K562 (cell line): Measurements from ENCODE around the gene MBOAT1. TPM values are rescaled to one million over a fixed set of nuclear protein-coding genes. Genes with fewer than 3 reads are reported as not detected.

ENCODE experiments used
- ATAC-seq: fragments of 200-7000 bp; cut with Tn5 transposase; 3 replicates; pipeline ENCODE4 v1.9.1; 2020; ENCODE audit warnings: moderate library complexity
- BruUV-seq: library from RNA; stranded (reverse); fragments of 400-500 nt; replicated peaks from 2 replicates; lab custom pipeline; 2021; lab: Mats Ljungman, UMichigan
- CTCF ChIA-PET: fragments of 300-600 bp; formaldehyde crosslinking; extraction: SDS; loops from one replicate; lab custom pipeline; 2021; ENCODE audit warnings: low intra/inter-chr PET ratio; lab: Yijun Ruan, JAX
- POLR2A ChIA-PET: fragments of 300-600, 350-650 bp; sonication (Branson Sonifier 250); formaldehyde crosslinking; extraction: SDS; loops from one replicate; lab custom pipeline; 2021; ENCODE audit warnings: antibody characterized with exemption, inconsistent platforms; lab: Yijun Ruan, JAX
- DNase-seq, 4 experiments: peaks; one replicate each; pipeline versions ENCODE4 v3.0.0 to v3.0.0-alpha.2; 2011 to 2018; ENCODE audit warnings: low spot score in 3 of 4, mixed read lengths in 3 of 4; ENCODE audit errors: extremely low read depth in 1 of 4
- FAIRE-seq: peaks from 2 replicates; lab custom pipeline; 2011; peaks lifted over from hg19 to GRCh38; lab: Jason Lieb, UNC
- H2AFZ ChIP-seq: 2 replicates; pipeline ENCODE4 v1.6.0; 2011; ENCODE audit warnings: low read depth, low read length, control low read depth, inconsistent platforms
- H3K27ac ChIP-seq: fragments of 200-600 bp; 3 replicates; pipeline ENCODE4 v1.8.0; 2011; ENCODE audit warnings: low read depth, mild to moderate bottlenecking, control low read depth, inconsistent platforms, low read length, moderate library complexity, mixed read lengths; ENCODE audit errors: extremely low read depth
- H3K27me3 ChIP-seq, 2 experiments: fragments of 300-600 bp in 1 of 2; 2 replicates in 1 of 2; 3 replicates in 1 of 2; pipeline versions ENCODE4 v1.6.0 to v1.8.0; 2011; ENCODE audit warnings: inconsistent platforms in 2 of 2, low read length in 2 of 2, mild to moderate bottlenecking in 1 of 2, mixed read lengths in 1 of 2, moderate library complexity in 1 of 2; ENCODE audit not compliant: control insufficient read depth in 2 of 2, insufficient read depth in 2 of 2
- H3K36me3 ChIP-seq: fragments of 300-600 bp; 3 replicates; pipeline ENCODE4 v1.8.0; 2011; ENCODE audit warnings: mild to moderate bottlenecking, low read length, inconsistent platforms; ENCODE audit not compliant: control insufficient read depth, insufficient read depth
- H3K4me1 ChIP-seq, 2 experiments: fragments of 200-600 bp in 1 of 2; replicated peaks in 1 of 2; 2 replicates in 1 of 2; 3 replicates in 1 of 2; pipeline versions ENCODE4 v1.5.1 to v1.8.0; 2011; ENCODE audit warnings: inconsistent platforms in 2 of 2, low read length in 2 of 2, mild to moderate bottlenecking in 1 of 2, mixed read lengths in 1 of 2, moderate library complexity in 1 of 2; ENCODE audit not compliant: control insufficient read depth in 2 of 2, insufficient read depth in 2 of 2
- H3K4me2 ChIP-seq: 2 replicates; pipeline ENCODE4 v1.6.1; 2011; ENCODE audit warnings: low read length, control low read depth, inconsistent platforms, mixed read lengths; ENCODE audit not compliant: insufficient read depth
- H3K4me3 ChIP-seq: fragments of 200-600 bp; sonication (generic), shearing (Covaris generic); 2 replicates; pipeline ENCODE4 v1.5.1; 2016; ENCODE audit warnings: control low read depth, inconsistent platforms
- H3K79me2 ChIP-seq: fragments of 200-600 bp; 3 replicates; pipeline ENCODE4 v1.8.0; 2011; ENCODE audit warnings: low read length, inconsistent platforms; ENCODE audit not compliant: control insufficient read depth, insufficient read depth
- H3K9ac ChIP-seq, 2 experiments: 2 replicates each; pipeline versions ENCODE4 v1.6.0 to v1.6.1; 2011; ENCODE audit warnings: low read depth in 2 of 2, low read length in 2 of 2, control low read depth in 1 of 2, inconsistent platforms in 1 of 2, mild to moderate bottlenecking in 1 of 2, mixed read lengths in 1 of 2; ENCODE audit not compliant: insufficient read depth in 1 of 2
- H3K9me1 ChIP-seq: one replicate; pipeline ENCODE4 v1.6.0; 2011; ENCODE audit warnings: inconsistent platforms, mild to moderate bottlenecking, low read length, moderate library complexity; ENCODE audit not compliant: control insufficient read depth, insufficient read depth
- H3K9me3 ChIP-seq: replicated peaks from 2 replicates; pipeline ENCODE4 v1.5.1; 2011; ENCODE audit warnings: low read depth, low read length, inconsistent platforms; ENCODE audit not compliant: control insufficient read depth, insufficient read depth
- H4K20me1 ChIP-seq: replicated peaks from 2 replicates; pipeline ENCODE4 v1.6.1; 2011; ENCODE audit warnings: low read length, inconsistent platforms, mixed read lengths; ENCODE audit not compliant: control insufficient read depth, insufficient read depth
- CBFA2T2 ChIP-seq: fragments of 450-650 bp; conservative IDR thresholded peaks from 2 replicates; pipeline ENCODE4 v1.6.1; 2017; ENCODE audit warnings: mild to moderate bottlenecking
- CCNT2 ChIP-seq: IDR thresholded peaks from 2 replicates; pipeline ENCODE4 v1.6.1; 2011; ENCODE audit warnings: borderline replicate concordance, low read depth, mild to moderate bottlenecking, moderate library complexity, mixed read lengths, low read length; ENCODE audit not compliant: insufficient read length; ENCODE audit errors: extremely low read depth
- EP300 ChIP-seq: IDR thresholded peaks from 2 replicates; pipeline ENCODE4 v1.6.1; 2012; ENCODE audit warnings: low read length, improper control_type of control experiment
- FOS ChIP-seq: IDR thresholded peaks from 3 replicates; pipeline ENCODE4 v1.6.1; 2011; ENCODE audit not compliant: insufficient read length; ENCODE audit errors: extremely low read depth
- HEY1 ChIP-seq: fragments of 250-450 bp; sonication (Bioruptor Pico); IDR thresholded peaks from 2 replicates; pipeline ENCODE4 v1.5.0; 2020; ENCODE audit warnings: mild to moderate bottlenecking, moderate library complexity, borderline replicate concordance
- ILF3 ChIP-seq: fragments of 450-650 bp; IDR thresholded peaks from 2 replicates; pipeline ENCODE4 v1.6.1; 2018; ENCODE audit warnings: antibody characterized with exemption, mild to moderate bottlenecking, moderate library complexity, borderline replicate concordance
- KAT8 ChIP-seq: fragments of 450-650 bp; IDR thresholded peaks from 2 replicates; pipeline ENCODE4 v1.6.1; 2016; ENCODE audit warnings: low read depth, mild to moderate bottlenecking
- KLF16 ChIP-seq: IDR thresholded peaks from 2 replicates; pipeline ENCODE4 v1.6.1; 2016; ENCODE audit warnings: antibody characterized with exemption
- MTA2 ChIP-seq: fragments of 450-650 bp; IDR thresholded peaks from 2 replicates; pipeline ENCODE4 v1.6.1; 2016; ENCODE audit warnings: low read depth
- NCOR1 ChIP-seq: fragments of 450-650 bp; IDR thresholded peaks from 2 replicates; pipeline ENCODE4 v1.6.1; 2016; ENCODE audit warnings: mild to moderate bottlenecking, moderate library complexity
- NUFIP1 ChIP-seq: fragments of 450-650 bp; IDR thresholded peaks from 2 replicates; pipeline ENCODE4 v1.6.1; 2018; ENCODE audit not compliant: partially characterized antibody
- PRMT5 ChIP-seq: sonication (generic); formaldehyde crosslinking; IDR thresholded peaks from 2 replicates; pipeline ENCODE4 v1.5.0; 2020; ENCODE audit warnings: missing genetic modification reagents
- RCOR1 ChIP-seq, 2 experiments: IDR thresholded peaks; 2 replicates each; pipeline ENCODE4 v1.6.1; 2012; ENCODE audit warnings: low read depth in 2 of 2, low read length in 2 of 2, borderline replicate concordance in 1 of 2, improper control_type of control experiment in 1 of 2
- SIRT6 ChIP-seq: IDR thresholded peaks from one replicate; pipeline ENCODE4 v1.6.1; 2012; ENCODE audit warnings: low read depth, mild to moderate bottlenecking, control low read depth, inconsistent platforms, low read length, moderate library complexity
- TEAD4 ChIP-seq, 2 experiments: sonication (generic) in 1 of 2; formaldehyde crosslinking in 1 of 2; IDR thresholded peaks; 2 replicates each; pipeline versions ENCODE4 v1.6.1 to v1.8.0; 2012 to 2022; ENCODE audit warnings: borderline replicate concordance in 1 of 2, inconsistent platforms in 1 of 2, low read length in 1 of 2, mild to moderate bottlenecking in 1 of 2, missing genetic modification reagents in 1 of 2
- THRA ChIP-seq: fragments of 450-650 bp; IDR thresholded peaks from 2 replicates; pipeline ENCODE4 v1.6.1; 2017; ENCODE audit warnings: mild to moderate bottlenecking, moderate library complexity
- WGBS: fragments of 100-300 bp; shearing (Covaris generic); methylation state at CpG from one replicate; pipeline ENCODE4 v1.1.6; 2016; ENCODE audit warnings: low coverage, mixed read lengths; ENCODE audit not compliant: insufficient coverage; ENCODE audit errors: missing lambda C conversion rate; 5-methylcytosine and 5-hydroxymethylcytosine counted together
- in situ Hi-C: fragments of 300-500 bp; cut with MboI; formaldehyde crosslinking; loops from 4 replicates; pipeline ENCODE4 v1.15.0; 2018; ENCODE audit warnings: inconsistent platforms, mixed read lengths
- intact Hi-C: fragments of 100-400 bp; cut with micrococcal nuclease; formaldehyde crosslinking; loops from 2 replicates; pipeline ENCODE4 v1.14.2; 2022
- polyA plus RNA-seq, 8 experiments: library from polyadenylated mRNA; depleted of rRNA in 4 of 8; stranded (reverse) in 5 of 8; unstranded in 3 of 8; fragments of >200 nt; fragmentation: Nextera tagmentation in 2 of 8; fragmentation: Illumina TruSeq in 1 of 8; extraction: Ambion mirVana in 2 of 8; extraction: Trizol in 1 of 8; gene quantifications; 2 replicates each; pipeline versions ENCODE4 v1.2.1 to v1.2.3, GENCODE V29; 2011 to 2014; ENCODE audit warnings: inconsistent platforms in 1 of 8, missing spikeins in 1 of 8
- total RNA-seq, 7 experiments: library from RNA; depleted of rRNA in 6 of 7; stranded (reverse); fragments of >200 nt in 6 of 7; fragmentation: Illumina TruSeq in 2 of 7; extraction: Trizol in 2 of 7; gene quantifications; 2 replicates each; pipeline versions ENCODE4 v1.2.1 to v1.2.3, GENCODE V29; 2011 to 2021; ENCODE audit warnings: low replicate concordance in 1 of 7
- TF ChIP-seq, protein P1 (sequence below): IDR thresholded peaks from 2 replicates; pipeline ENCODE4 v1.6.1; 2011; ENCODE audit not compliant: insufficient read length; ENCODE audit errors: extremely low read depth
- TF ChIP-seq, protein P2 (sequence below): sonication (generic); formaldehyde crosslinking; IDR thresholded peaks from 2 replicates; pipeline ENCODE4 v1.8.1; 2023; ENCODE audit warnings: mild to moderate bottlenecking, missing genetic modification reagents, moderate library complexity
- TF ChIP-seq, protein P3 (sequence below): sonication (generic); formaldehyde crosslinking; IDR thresholded peaks from 2 replicates; pipeline ENCODE4 v1.4.0; 2020; ENCODE audit warnings: mild to moderate bottlenecking, missing genetic modification reagents

Gene MBOAT1
- total and polyA plus RNA-seq, 9 of the 15 experiments (the other 6 are each of a cell fraction or from before 2014, with no cell fraction given), result 0.13 to 16.5 (median 10.3) TPM

- H3K9me1 ChIP-seq, result no peaks in the 10 kb centered on the region
- in situ Hi-C loops (no loop called here), intact Hi-C loops (no loop called here)
- H3K79me2 ChIP-seq, result no peaks in the 10 kb centered on the region
- no peaks in the 10 kb centered on the region for H4K20me1 ChIP-seq
- FAIRE-seq (no peak), ATAC-seq (peak; percentile 52), DNase-seq (peak in 1 of 4 experiments; percentile 37)
- H2AFZ ChIP-seq, result no peak overlapping the region
- ChIA-PET POLR2A (interaction anchor here (3.2 kb wide), 1 partner anchor 22 kb away, joined by 11 read pairs; the partner anchor contains the start of gene MBOAT1), CTCF (no interaction called here)
- no peaks in the 10 kb centered on the region for H3K27me3 ChIP-seq
- H3K4me1 ChIP-seq, result peaks cover 0 to 10% of the 10 kb centered on the region in 2 experiments; a peak in 3 of 5 replicates
- no peaks in the 10 kb centered on the region for H3K9me3 ChIP-seq
- 13% methylated on average over 3 of the region's 6 CpGs for WGBS
- H3K4me2 ChIP-seq, result 0 out of 2 replicates have a peak overlapping the region, but pooled peaks have one; percentile 7
- no peaks in the 10 kb centered on the region for H3K36me3 ChIP-seq
- no peak overlapping the region for H3K27ac ChIP-seq
- no TSS peak for BruUV-seq
- no peak overlapping the region for H3K4me3 ChIP-seq
- H3K9ac ChIP-seq, result no peak overlapping the region
- TF ChIP-seq KLF16 (peak; percentile 32; the same call in 1 of the 2 replicates), NCOR1 (peak; percentile 48), FOS (no peak), RCOR1 (IDR thresholded peaks at IDR 0.05; ENCODE audit: borderline replicate concordance in 1 of 2, low read depth in 2 of 2, low read length in 2 of 2) (peak in 1 of 2 experiments; percentile 53; a peak in 1 of 4 replicates), MTA2 (0 out of 2 replicates have a peak, but pooled peaks have one; percentile 29), THRA (no peak), CBFA2T2 (peak; percentile 57), HEY1 (CRISPR knock-in tag) (no peak), NUFIP1 (no peak), PRMT5 (CRISPR knock-in tag) (no peak), ILF3 (no peak), KAT8 (no peak), CCNT2 (no peak), TEAD4 (IDR thresholded peaks at IDR 0.05; ENCODE audit: low read length) (peak; percentile 86), TEAD4 (CRISPR knock-in tag; IDR thresholded peaks at IDR 0.05; ENCODE audit: borderline replicate concordance) (no peak), EP300 (no peak), SIRT6 (no peak)
- TF ChIP-seq, protein P1, sequence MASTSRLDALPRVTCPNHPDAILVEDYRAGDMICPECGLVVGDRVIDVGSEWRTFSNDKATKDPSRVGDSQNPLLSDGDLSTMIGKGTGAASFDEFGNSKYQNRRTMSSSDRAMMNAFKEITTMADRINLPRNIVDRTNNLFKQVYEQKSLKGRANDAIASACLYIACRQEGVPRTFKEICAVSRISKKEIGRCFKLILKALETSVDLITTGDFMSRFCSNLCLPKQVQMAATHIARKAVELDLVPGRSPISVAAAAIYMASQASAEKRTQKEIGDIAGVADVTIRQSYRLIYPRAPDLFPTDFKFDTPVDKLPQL, result no peak
- TF ChIP-seq, protein P2, sequence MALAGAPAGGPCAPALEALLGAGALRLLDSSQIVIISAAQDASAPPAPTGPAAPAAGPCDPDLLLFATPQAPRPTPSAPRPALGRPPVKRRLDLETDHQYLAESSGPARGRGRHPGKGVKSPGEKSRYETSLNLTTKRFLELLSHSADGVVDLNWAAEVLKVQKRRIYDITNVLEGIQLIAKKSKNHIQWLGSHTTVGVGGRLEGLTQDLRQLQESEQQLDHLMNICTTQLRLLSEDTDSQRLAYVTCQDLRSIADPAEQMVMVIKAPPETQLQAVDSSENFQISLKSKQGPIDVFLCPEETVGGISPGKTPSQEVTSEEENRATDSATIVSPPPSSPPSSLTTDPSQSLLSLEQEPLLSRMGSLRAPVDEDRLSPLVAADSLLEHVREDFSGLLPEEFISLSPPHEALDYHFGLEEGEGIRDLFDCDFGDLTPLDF (CRISPR knock-in tag), result no peak
- TF ChIP-seq, protein P3, sequence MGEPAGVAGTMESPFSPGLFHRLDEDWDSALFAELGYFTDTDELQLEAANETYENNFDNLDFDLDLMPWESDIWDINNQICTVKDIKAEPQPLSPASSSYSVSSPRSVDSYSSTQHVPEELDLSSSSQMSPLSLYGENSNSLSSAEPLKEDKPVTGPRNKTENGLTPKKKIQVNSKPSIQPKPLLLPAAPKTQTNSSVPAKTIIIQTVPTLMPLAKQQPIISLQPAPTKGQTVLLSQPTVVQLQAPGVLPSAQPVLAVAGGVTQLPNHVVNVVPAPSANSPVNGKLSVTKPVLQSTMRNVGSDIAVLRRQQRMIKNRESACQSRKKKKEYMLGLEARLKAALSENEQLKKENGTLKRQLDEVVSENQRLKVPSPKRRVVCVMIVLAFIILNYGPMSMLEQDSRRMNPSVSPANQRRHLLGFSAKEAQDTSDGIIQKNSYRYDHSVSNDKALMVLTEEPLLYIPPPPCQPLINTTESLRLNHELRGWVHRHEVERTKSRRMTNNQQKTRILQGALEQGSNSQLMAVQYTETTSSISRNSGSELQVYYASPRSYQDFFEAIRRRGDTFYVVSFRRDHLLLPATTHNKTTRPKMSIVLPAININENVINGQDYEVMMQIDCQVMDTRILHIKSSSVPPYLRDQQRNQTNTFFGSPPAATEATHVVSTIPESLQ, result no peak
These were observed 22.8 kb upstream of the MBOAT1 start for GRCh38 chr6:20235041-20235440.
